GM21717 (cell line): ENCODE measurements around the gene ZNF804A.
A peak's percentile ranks its signal among the peaks of the same experiment; 100 is the strongest.
"Not testable (repeated sequence)": the region's sequence is repeated elsewhere in the genome, so short reads cannot be mapped to it uniquely, and the experiment has no call there.

Source experiments
- ATAC-seq: cut with Tn5 transposase; IDR thresholded peaks from one replicate; pipeline ENCODE4 v1.9.1; 2021; ENCODE audit warnings: mild to moderate bottlenecking, moderate library complexity; ENCODE audit not compliant: unreplicated experiment

ZNF804A gene

GRCh38 chr2:184696644-184697043 lies 98.3 kb downstream of the ZNF804A start:
- no peak for ATAC-seq

- ATAC-seq = no peak
Observed at GRCh38 chr2:184698476-184698875, 100.1 kb downstream of the ZNF804A start.

- ATAC-seq = no peak
Observed at GRCh38 chr2:184721881-184722280, 123.6 kb downstream of the ZNF804A start.

GRCh38 chr2:184727813-184728212 lies 129.5 kb downstream of the ZNF804A start:
- no peak for ATAC-seq

GRCh38 chr2:184728411-184728810 lies 130.1 kb downstream of the ZNF804A start:
- no peak for ATAC-seq

GRCh38 chr2:184729581-184729980 lies 131.3 kb downstream of the ZNF804A start:
- no peak for ATAC-seq

GRCh38 chr2:184730288-184730687 lies 132.0 kb downstream of the ZNF804A start:
- ATAC-seq = peak; percentile 57

GRCh38 chr2:184734338-184734737 lies 136.0 kb downstream of the ZNF804A start:
- ATAC-seq = no peak

GRCh38 chr2:184735611-184736010 lies 137.3 kb downstream of the ZNF804A start:
- no peak for ATAC-seq

- no peak for ATAC-seq
Observed at GRCh38 chr2:184743096-184743495, 144.8 kb downstream of the ZNF804A start.

GRCh38 chr2:184756161-184756560 lies 157.8 kb downstream of the ZNF804A start:
- ATAC-seq = no peak

GRCh38 chr2:184756885-184757284 lies 158.6 kb downstream of the ZNF804A start:
- ATAC-seq = no peak

GRCh38 chr2:184759557-184760255 lies 161.4 kb downstream of the ZNF804A start:
- ATAC-seq = not testable (repeated sequence)

GRCh38 chr2:184760931-184761330 lies 162.6 kb downstream of the ZNF804A start:
- no peak for ATAC-seq

GRCh38 chr2:184765112-184765895 lies 167.0 kb downstream of the ZNF804A start:
- no peak for ATAC-seq

GRCh38 chr2:184767059-184767458 lies 168.7 kb downstream of the ZNF804A start:
- no peak for ATAC-seq

- no peak for ATAC-seq
Observed at GRCh38 chr2:184769023-184769422, 170.7 kb downstream of the ZNF804A start.

- no peak for ATAC-seq
Observed at GRCh38 chr2:184769686-184770085, 171.4 kb downstream of the ZNF804A start.

GRCh38 chr2:184779777-184780176 lies 181.4 kb downstream of the ZNF804A start:
- no peak for ATAC-seq

GRCh38 chr2:184780384-184780783 lies 182.1 kb downstream of the ZNF804A start:
- ATAC-seq = no peak

GRCh38 chr2:184780944-184781343 lies 182.6 kb downstream of the ZNF804A start:
- ATAC-seq = no peak

- ATAC-seq = no peak
Observed at GRCh38 chr2:184783576-184783975, 185.2 kb downstream of the ZNF804A start.
